ENCODE measurements around the gene CIDEA.

GRCh38 chr18:12291690-12292089 is 37.5 kb downstream of the CIDEA start:
- TF ChIP-seq POLR2A (IDR thresholded peaks at IDR 0.05) = no peak
- TF ChIP-seq CTCF (IDR thresholded peaks at IDR 0.05) = no peak

All from esophagus squamous epithelium (tissue), 4 donors.